Sigmoid colon (tissue), 4 donors: ENCODE results near the gene SYF2.

Experiments
- EP300 ChIP-seq, 4 donors: sonication (generic); formaldehyde crosslinking; IDR thresholded peaks; one replicate each; pipeline ENCODE4 v1.6.1; 2017; ENCODE audit warnings: antibody characterized with exemption in 4 of 4
- POLR2A ChIP-seq, 2 donors: fragments of 450-650 bp; IDR thresholded peaks; one replicate each; pipeline ENCODE4 v1.6.1; 2016; ENCODE audit warnings: antibody characterized with exemption in 2 of 2, mild to moderate bottlenecking in 2 of 2, moderate library complexity in 2 of 2
- POLR2AphosphoS5 ChIP-seq, 4 donors: sonication (generic); formaldehyde crosslinking; IDR thresholded peaks; one replicate each; pipeline ENCODE4 v1.6.1; 2017; ENCODE audit warnings: antibody characterized with exemption in 4 of 4
- TF ChIP-seq, protein P1 (sequence below), 4 experiments: fragments of 450-650 bp in 3 of 4; fragments of 200-600 bp in 1 of 4; IDR thresholded peaks; one replicate each; pipeline ENCODE4 v1.5.1; 2016 to 2019; ENCODE audit warnings: antibody characterized with exemption in 4 of 4, mild to moderate bottlenecking in 3 of 4, moderate library complexity in 2 of 4

GRCh38 chr1:25174730-25175612, 57.3 kb downstream of the SYF2 start:
- TF ChIP-seq EP300 (IDR thresholded peaks at IDR 0.05), result no peak
- TF ChIP-seq, protein P1, sequence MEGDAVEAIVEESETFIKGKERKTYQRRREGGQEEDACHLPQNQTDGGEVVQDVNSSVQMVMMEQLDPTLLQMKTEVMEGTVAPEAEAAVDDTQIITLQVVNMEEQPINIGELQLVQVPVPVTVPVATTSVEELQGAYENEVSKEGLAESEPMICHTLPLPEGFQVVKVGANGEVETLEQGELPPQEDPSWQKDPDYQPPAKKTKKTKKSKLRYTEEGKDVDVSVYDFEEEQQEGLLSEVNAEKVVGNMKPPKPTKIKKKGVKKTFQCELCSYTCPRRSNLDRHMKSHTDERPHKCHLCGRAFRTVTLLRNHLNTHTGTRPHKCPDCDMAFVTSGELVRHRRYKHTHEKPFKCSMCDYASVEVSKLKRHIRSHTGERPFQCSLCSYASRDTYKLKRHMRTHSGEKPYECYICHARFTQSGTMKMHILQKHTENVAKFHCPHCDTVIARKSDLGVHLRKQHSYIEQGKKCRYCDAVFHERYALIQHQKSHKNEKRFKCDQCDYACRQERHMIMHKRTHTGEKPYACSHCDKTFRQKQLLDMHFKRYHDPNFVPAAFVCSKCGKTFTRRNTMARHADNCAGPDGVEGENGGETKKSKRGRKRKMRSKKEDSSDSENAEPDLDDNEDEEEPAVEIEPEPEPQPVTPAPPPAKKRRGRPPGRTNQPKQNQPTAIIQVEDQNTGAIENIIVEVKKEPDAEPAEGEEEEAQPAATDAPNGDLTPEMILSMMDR (IDR thresholded peaks at IDR 0.05), result no peak
- TF ChIP-seq POLR2AphosphoS5 (IDR thresholded peaks at IDR 0.05), result no peak
- no peak for TF ChIP-seq POLR2A (IDR thresholded peaks at IDR 0.05)
